ENCODE measurements around the gene CRYL1.

The CRYL1 gene

GRCh38 chr13:20362484-20363041 lies 163.1 kb downstream of the CRYL1 start:
- no peak for ATAC-seq

DNA sequence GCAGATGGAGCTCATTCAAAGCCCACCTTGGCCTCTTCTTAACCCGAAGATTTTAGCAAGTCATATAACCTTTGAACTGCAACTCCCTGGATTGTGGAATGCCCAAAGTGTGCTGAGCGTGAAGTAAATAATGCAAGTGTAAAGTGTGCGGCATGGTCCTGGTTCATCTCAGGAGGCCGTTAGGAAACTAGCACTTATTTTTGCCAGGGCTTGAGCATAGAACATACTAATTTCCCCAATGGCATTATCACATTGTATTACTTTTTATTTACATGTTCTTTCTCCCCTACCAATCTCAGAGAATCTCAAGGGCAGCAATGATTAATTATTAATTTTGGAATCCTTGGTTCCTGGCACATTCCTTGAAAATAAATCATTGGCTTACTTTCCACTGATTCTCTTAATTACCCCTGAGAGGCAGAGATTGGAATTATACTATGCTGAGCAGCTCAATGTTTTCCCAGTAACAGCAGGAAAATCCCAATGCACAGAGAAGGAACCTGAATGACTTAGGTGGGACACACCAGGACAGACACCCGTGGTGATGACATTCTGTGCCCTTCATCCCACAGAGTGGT lies 164.7 kb downstream of the CRYL1 start:
- ATAC-seq: no peak

- ATAC-seq: no peak
Measured at GRCh38 chr13:20360041-20360491, 165.6 kb downstream of the CRYL1 start.

- peak; percentile 55 to 68 for ATAC-seq
Measured at GRCh38 chr13:20359335-20359734, 166.3 kb downstream of the CRYL1 start.

- no peak for ATAC-seq
Measured at GRCh38 chr13:20358022-20358421, 167.6 kb downstream of the CRYL1 start.

GRCh38 chr13:20356444-20356843 lies 169.2 kb downstream of the CRYL1 start:
- no peak for ATAC-seq

- no peak for ATAC-seq
Measured at GRCh38 chr13:20354722-20355121, 170.9 kb downstream of the CRYL1 start.

DNA sequence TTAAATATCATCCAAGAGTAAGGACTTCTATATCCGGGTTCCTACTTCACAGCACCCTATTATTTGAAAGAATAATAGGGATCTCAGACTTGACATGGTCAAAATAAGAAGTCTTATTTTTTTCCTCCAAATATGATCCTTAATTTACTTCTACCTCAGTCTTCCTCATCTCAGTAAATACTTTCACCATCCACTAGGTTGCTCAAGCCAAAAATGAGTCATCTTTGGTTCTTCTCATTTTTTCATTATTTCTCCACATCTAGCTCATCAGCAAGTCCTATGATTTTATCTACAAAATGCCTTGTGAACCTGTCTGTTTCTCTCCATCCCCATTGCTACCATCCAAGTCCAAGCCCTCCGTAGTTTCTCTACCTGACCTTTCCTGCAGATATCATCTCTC lies 171.7 kb downstream of the CRYL1 start:
- ATAC-seq: no peak
